Stimulated activated CD4-positive, alpha-beta T cell treated with anti-CD3 and anti-CD28 coated beads, Interleukin-1b, Interleukin-23, amount 100 ng/mL, for 48 hours (primary cell): ENCODE measurements around the gene GLYATL1B.
"Not testable (repeated sequence)": the region's sequence is repeated elsewhere in the genome, so short reads cannot be mapped to it uniquely, and the experiment has no call there.

Experiments
- DNase-seq: peaks from one replicate; pipeline ENCODE4 v3.0.0-alpha.2; 2020

GLYATL1B gene, protein sequence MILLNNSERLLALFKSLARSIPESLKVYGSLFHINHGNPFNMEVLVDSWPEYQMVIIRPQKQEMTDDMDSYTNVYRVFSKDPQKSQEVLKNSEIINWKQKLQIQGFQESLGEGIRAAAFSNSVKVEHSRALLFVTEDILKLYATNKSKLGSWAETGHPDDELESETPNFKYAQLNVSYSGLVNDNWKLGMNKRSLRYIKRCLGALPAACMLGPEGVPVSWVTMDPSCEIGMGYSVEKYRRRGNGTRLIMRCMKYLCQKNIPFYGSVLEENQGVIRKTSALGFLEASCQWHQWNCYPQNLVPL

DNA sequence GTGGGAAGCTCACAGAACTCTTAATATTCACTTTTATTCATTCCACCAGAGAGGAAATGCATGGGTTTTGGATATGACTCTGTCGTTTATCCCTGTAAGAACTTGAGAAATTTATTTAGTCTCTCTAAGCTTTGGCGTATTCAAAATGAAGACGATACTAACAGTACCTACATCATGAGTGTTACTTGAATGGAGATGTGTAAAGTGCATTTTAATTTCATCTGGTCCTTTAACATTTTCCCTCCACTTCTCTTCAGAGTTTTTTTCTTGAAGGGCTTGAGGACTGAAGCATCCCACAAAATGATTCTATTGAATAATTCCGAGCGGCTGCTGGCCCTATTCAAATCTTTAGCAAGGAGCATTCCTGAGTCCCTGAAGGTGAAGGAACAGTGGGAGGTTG is at the start of gene GLYATL1B:
Gene GLYATL1B (plus strand): TSS at position 301 of the 400 bp plus-strand sequence. CDS start 0 bp downstream, at position 301.
- DNase-seq = not testable (repeated sequence)

DNA sequence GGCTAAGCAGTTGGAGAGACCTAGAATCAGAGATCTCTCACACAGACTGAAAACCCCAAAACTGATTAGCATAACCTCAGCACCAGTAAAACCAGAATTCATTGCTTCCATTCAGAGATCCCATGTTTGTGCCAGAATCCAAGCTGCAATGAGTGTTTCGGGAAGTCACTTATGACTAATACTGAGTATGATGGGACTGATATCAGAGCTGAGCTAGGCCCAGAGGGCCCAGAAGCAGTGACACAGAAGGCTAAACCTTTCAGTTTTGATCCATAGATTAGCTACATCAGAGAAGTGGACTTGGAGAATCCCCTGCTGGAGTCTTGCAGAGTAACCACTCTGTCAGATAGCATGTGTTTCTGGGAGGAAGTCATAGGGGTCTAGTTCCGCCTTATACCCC is 49.6 kb upstream of the GLYATL1B start:
- not testable (repeated sequence) for DNase-seq

DNA sequence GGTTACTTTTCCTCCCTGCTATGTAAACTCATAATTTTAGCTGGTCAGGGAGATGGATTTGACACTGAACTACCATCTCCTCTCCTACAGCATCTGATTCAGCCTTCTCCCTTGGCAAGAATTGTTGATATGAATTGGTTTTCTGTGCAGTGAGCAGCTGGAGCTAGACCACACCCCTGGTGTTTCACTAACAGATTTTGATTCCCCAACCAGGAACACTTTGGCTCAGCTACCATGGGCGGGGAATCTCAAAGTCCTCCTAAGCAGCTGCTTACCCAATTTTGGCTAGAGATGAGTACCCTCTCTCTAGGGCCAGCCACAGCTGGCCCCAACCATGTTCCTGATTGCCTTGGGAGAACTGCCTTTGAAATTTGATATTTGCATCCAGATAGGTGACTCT is 48.7 kb upstream of the GLYATL1B start:
- not testable (repeated sequence) for DNase-seq

DNA sequence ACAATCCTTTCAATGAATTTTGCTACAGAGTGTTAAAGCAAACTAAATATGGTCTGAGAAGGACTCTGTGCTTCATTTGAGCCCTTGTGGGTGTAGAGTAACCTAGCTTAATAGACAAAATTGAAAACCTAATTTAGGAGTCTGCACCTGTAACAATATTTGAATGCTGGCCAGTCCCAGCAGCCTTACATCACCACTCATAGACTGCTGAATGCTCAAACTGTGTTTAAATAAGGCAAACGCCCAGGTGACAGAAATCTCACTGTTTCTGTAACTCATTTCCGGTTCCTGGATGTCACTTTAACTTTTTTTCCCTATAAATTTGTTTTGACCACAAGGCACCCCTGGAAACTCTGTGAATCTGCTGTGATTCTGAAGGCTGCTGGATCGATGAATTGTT is 45.5 kb upstream of the GLYATL1B start:
- DNase-seq = no peak

DNA sequence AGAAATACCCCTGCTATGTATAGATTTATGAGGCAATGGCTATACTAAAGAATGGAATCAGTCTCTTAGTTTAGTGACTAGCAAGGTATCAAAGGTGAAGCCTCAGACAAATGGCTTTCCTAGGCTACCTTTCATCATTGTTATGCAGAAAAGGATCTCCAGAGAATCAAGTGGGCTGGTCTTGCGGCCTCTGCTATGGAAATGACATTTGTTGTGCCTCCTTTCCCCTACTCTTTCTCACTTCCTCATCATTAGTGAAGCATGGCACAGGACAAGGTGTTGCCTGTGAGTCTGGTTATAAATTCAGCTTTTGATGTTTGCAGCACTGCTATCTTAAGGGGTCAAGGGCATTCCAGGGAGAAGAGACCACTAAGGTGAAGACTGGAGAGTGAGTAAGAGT is 34.7 kb upstream of the GLYATL1B start:
- DNase-seq = not testable (repeated sequence)

DNA sequence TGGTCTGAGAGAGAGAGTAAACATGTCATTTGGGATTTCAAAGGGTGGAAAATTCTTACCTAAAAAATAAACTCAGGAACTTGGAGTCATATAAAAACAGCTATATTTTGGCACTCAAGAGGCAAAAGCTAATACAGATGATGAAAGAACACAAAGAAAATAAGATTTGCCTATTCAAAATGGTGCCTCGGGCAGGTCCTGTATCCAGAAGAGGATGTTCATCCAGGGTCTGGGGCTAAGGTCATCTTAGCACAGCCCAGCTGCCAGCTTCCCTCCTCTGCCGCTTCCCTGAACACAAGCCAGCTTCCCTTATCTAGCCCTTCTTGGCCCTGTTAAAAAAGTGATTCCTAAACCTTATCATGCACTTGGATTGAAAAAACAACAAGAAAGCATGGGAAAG is 33.8 kb upstream of the GLYATL1B start:
- DNase-seq = not testable (repeated sequence)

DNA sequence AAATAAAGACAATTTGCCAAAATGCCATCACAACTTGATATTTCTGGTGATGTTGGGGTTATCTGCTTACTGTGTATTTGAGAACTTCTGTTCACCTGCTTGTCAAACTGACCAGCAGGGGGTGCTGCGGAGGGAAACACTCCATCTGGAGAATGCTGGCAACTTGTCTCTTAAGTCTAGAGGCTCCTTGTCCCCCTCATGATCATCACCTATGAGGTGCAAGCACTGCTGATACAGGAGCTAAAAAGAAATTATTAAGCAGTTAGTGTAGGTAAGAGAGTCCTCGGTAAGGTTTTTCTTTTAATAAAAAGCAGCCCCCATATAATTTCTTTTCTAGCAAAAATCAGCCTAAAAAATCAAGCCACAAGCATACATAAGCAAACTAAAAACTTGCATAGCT is 32.7 kb upstream of the GLYATL1B start:
- DNase-seq = peak; percentile 76

DNA sequence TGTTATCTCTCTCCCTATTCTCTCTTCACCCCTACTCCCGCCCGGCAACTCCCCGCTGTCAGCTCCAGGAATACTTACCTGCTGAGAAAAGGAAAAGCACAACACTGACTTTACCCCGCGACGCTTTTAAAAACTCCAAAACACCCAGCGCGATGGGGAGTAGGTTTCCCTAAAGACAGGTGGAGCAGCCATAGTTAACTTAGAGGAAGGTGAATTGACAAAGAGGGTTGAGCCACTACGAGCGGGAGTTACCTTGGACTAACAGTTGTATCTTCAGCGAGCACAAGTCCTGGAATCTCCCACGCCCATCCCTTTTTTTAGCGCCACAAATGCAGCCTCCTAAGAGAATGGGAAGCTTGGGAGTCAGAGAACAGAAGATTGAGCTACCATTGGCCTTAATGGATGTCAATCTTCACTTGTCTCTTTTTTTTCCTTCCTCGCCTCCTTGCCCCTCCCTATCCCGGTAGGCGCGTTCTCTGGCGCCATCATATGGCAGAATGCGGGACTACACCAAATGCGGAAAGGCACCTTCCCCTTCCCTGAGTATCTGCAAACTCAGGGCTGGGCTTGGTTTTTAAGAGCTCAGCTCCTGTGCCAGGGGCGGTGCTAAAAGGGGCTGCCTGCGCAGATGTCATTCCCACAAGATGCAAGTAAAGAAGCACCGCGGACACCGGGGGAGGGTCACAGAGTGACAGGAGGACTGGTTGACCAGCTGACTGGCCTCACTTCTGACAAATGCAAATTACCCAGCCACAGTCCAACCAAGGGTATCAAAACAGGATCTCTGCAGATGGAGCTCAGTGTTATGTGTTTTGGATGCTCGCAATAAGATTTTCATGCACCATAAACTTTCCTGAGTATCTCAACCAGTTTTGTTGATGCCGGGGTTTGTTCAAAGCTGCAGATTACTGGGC is 27.7 kb upstream of the GLYATL1B start:
- peak; percentile 88 for DNase-seq

DNA sequence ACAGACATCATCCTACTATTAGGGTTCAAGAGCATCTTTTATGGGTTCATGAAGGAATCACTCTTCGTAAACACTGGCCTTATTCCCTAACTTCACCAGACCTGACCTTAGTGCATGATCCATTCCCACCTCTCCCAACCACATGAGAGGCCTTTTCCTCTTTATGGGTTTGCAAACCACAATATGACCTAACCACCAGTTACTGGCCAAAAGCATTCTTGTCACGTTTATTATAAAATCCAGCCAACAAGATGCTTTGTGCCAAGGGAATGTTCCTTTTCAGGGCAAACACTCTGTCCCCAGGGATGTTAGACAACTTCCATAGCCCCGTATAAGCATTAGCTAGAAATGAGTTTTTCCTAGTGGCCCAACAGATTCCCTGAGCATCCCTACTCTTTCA is 26.0 kb upstream of the GLYATL1B start:
- not testable (repeated sequence) for DNase-seq

DNA sequence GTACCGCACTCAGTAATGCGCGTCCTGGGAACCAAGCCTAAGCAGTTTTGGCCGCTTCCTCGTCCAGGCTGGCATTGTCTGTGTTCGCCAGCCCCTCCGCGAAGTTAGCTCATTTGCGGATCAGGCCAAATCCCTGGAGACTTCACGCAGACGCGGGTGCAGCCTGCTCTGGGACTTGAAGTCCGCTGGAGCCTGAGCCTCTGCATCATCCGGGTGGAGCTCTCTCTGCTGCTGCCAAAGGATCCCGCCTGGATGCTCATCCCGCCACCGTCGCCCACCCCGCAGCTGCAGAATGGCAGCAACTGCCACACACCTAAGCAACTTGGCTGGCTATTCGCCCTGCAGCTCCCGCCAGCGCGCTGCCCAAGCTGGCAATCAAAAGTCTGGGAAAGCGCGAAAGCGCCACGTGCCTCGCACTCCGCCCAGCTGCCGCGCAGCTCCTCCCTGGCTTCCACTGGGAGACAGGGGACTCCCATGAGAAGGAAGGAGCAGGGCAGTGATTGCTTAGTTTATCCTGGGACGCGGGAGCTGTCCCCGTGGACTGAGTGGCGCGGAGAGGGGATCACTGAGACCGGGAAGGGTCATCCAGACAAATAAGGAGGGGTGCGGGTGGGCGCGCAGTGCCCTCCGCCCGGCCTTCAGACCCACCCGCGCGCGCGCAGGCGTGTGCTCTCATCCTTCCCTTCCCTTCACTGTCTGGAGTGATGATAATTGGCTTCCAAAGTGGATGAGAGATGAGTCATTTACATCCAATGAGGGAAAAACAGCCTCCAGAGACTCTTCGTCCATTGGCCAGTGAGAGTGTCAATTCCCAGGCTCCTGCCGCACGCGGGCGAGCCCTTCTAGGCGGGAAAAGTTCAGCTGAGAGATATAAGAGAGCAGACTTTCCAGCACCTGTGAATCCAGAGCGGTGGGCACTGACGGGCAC is 23.2 kb upstream of the GLYATL1B start:
- DNase-seq = no peak

DNA sequence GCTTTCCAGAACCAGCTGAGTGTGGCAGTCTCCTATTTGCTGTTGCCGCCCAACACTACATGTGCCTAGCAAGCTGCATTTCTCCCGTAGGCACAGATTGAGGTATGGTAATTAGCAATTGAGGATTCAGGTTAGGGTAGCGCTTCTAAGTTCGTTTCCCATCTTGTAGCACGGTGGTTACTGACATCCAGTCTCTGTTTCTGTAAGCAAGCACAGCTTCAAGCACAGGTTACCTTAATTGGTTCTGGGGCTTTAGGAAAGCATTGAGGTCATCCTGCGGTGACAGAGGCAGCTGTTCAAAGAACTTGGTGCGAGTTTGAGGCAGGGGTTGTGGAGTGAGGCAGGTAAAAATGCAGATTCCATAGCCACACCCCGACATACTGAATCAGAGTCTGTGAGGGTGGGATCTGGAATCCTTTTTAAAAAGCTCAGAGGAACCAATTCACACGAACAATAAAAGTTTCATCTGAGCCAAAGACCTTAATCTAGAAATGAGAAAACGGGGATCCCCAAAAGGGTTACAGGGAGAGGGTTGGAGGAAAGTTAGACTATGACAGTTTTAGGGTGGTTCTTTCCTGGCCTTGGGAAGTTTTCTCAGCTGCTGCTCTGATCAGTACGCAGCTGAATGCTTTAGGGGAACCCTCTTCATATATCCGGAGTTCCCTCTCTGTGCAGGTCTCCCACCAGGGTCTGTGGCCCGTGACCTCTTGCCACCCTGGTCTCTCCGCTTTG is 21.9 kb upstream of the GLYATL1B start:
- DNase-seq = not testable (repeated sequence)

DNA sequence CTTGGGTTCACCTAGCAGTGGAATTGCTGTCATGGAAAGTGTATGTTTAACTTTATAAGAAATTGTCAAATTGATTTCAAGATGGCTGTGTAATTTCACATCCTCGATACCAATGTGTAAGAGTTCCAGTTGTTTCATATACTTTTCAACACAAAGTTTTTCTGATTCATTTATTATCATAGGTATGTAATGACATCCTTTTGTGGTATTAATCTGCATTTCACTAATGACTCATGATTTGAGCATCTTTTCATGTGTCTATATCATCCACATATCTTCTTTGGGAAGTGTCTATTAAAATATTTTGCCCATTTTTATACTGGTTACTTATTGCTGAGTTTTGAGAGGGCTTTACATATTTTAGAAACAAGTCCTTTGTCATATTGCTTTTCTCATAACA is 17.0 kb upstream of the GLYATL1B start:
- DNase-seq = no peak

DNA sequence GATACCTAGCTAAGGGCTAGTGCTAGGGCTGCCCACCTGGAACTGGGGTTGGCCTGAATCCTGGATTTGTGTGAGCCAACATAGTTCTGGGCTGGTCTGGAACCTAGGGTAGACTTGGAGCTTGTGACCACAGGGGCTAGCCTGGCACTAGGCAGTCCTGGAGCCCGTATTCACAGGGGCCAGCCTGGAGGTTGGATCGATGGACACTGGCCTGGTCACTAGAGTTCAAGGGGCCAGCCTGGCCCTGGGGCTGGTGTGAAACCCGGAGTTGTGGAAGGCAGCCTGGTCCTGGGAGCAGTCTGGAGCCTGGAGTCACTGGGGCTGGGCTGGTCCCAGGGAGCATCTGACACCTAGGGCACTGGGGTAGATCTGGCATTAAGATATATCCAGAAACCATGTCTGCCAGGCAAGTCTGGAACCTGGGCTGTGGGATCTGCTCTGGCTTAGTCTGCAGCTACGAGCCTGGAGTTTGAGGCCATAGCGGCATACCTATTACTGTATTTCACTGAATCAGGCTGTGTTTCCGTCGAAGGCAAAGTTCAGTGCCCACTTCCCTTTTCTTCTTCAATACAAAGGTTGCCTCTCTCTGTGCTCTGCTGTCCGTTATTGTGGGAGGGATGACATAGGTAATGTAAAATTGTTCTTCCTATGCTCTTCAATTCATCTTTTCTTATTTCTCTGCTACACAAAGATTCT is 9.1 kb upstream of the GLYATL1B start:
- no peak for DNase-seq

DNA sequence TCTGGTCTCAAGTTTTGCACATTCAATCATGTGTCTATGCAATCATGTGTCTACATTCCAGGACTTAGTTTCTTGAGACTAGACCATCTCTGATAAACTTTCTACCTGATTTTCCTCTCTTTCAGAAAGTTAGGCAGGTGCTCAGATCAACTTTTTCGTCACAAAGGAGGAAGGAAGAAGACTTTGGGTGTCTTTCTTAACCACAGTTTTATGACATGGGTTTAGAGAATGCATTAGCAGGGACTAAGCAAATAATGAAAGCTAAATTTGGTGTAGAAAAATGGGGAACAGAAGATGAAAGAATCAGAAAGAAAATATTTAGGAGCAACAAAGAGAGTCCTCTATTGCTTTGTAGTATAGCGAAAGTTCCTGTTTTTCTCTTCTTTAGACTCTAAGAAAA is 7.7 kb upstream of the GLYATL1B start:
- DNase-seq = no peak

DNA sequence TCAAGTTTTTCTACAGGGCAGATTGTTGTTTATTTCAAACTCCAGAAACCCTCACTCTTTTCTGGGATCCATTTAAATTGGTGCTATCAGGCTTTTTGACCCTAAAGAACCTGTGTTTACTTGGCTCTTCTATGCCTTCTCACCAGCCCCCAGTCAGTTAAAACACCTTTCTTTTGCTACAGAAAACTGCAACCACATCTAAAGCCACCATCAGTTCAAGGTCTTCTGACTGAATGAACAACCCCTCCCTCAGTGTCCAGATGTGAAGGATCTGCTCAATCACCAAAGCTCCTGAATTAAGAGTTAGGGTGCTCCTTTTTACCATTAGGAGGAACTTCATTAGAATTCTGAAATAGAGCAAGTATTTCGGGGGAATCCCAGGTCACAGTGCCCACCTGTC is 7.0 kb upstream of the GLYATL1B start:
- DNase-seq = no peak

DNA sequence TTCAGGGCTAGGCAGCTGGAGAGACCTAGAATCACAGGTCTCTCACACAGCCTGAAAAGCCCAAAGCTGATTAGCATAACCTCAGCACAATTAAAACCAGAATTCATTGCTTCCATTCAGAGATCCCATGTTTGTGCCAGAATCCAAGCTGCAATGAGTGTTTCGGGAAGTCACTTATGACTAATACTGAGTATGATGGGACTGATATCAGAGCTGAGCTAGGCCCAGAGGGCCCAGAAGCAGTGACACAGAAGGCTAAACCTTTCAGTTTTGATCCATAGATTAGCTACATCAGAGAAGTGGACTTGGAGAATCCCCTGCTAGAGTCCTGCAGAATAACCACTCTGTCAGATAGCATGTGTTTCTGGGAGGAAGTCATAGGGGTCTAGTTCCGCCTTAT is 5.7 kb upstream of the GLYATL1B start:
- not testable (repeated sequence) for DNase-seq

DNA sequence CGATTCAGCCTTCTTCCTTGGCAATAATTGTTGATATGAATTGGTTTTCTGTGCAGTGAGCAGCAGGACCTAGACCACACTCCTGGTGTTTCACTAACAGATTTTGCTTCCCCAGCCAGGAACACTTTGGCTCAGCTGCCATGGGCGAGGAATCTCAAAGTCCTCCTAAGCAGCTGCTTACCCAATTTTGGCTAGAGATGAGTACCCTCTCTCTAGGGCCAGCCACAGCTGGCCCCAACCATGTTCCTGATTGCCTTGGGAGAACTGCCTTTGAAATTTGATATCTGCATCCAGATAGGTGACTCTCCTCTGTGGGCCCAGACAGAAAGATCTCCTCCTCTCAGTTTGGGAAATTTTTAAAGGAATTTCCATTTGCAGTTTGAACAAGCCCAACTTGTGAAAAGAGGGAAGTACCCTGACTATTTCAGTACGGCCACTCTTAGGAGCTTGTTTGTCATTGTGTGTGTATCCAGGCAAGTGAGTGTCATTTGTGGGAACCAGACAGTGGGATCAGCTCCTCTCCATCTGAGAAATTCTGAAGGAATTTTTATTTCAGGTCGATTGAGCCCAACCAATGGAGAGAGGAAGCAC is 4.6 kb upstream of the GLYATL1B start:
- DNase-seq = not testable (repeated sequence)

DNA sequence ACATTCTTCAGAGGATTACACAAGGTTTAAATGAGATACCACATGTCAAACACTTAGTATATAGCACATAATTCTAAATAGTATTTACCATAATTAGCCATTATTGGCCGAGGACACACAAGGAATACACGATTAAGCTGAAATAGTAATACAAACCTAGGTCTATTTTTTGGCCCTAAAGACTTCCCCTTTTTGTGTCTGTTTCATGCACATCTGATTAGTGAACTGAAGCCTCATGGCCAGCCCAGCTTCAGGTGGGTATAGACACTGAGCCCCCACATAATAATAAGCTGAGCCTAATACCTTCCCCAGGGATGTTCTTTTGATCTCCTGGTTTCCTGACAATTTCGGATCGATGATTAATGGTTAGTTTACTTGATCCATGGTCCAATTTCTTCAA is 2.1 kb downstream of the GLYATL1B start:
- no peak for DNase-seq

DNA sequence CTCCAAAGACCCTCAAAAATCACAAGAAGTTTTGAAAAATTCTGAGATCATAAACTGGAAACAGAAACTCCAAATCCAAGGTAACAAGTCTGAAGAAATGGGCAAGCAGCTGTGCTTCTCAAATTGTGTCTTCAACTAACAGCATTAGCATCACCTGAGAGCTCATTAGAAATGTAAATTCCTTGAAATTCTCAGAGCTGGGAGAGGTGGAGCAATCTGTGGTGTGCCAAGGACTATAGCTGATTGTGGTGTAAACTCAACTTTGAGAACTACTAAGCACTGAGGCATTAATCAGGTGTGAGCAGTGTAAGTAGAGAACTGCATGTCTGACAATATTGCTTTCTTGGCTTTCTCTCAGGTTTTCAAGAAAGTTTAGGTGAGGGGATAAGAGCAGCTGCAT is 7.5 kb downstream of the GLYATL1B start:
- not testable (repeated sequence) for DNase-seq

DNA sequence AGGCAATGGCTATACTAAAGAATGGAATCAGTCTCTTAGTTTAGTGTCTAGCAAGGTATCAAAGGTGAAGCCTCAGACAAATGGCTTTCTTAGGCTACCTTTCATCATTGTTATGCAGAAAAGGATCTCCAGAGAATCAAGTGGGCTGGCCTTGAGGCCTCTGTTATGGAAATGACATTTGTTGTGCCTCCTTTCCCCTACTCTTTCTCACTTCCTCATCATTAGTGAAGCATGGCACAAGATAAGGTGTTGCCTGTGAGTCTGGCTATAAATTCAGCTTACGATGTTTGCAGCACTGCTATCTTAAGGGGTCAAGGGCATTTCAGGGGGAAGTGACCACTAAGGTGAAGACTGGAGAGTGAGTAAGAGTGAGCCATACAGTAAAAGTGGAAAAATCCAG is 9.1 kb downstream of the GLYATL1B start:
- not testable (repeated sequence) for DNase-seq

DNA sequence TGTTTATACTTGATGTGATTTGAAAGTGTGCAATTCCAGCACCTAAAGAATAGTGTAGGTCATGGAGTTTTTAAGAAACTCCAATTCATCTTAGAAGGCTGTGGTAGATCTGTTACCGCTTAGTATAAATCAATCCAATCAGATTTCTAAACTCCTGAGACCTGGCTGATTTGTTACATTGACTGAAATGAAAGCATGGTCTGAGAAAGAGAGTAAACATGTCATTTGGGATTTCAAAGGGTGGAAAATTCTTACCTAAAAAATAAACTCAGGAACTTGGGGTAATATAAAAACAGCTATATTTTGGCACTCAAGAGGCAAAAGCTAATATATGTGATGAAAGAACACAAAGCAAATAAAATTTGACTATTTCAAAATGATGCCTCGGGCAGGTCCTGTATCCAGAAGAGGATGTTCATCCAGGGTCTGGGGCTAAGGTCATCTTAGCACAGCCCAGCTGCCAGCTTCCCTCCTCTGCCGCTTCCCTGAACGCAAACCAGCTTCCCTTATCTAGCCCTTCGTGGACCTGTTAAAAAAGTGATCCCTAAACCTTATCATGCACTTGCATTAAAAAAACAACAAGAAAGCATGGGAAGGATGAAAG is 10.0 kb downstream of the GLYATL1B start:
- DNase-seq = not testable (repeated sequence)
